Activated CD4-positive, alpha-beta T cell treated with anti-CD3 and anti-CD28 coated beads for 36 hours (primary cell): ENCODE results near the gene PIK3AP1. TPM values are rescaled to one million over a fixed set of nuclear protein-coding genes. Genes with fewer than 3 reads are reported as not detected.
"Not testable (repeated sequence)": the region's sequence is repeated elsewhere in the genome, so short reads cannot be mapped to it uniquely, and the experiment has no call there.

Experiments used
- ATAC-seq: fragments of 200-7000 bp; cut with Tn5 transposase; one replicate; pipeline ENCODE4 v1.10.0; 2021; ENCODE audit warnings: mild to moderate bottlenecking, moderate library complexity
- CTCF ChIA-PET: fragments of 350-600 bp; sonication (Branson Sonifier 250); formaldehyde crosslinking; loops from one replicate; lab custom pipeline; 2021; ENCODE audit warnings: antibody characterized with exemption; lab: Charles Lee
- POLR2A ChIA-PET: fragments of 350-600 bp; sonication (Branson Sonifier 250); formaldehyde crosslinking; loops from one replicate; lab custom pipeline; 2021; ENCODE audit warnings: antibody characterized with exemption, inconsistent platforms; lab: Charles Lee
- DNase-seq: peaks from one replicate; pipeline ENCODE4 v3.0.0-alpha.2; 2020
- H3K27ac Mint-ChIP-seq: one replicate; pipeline ENCODE4 v1.8.0; 2021; ENCODE audit warnings: mixed read lengths
- H3K27me3 Mint-ChIP-seq: one replicate; pipeline ENCODE4 v1.8.0; 2021; ENCODE audit warnings: mixed read lengths
- H3K36me3 Mint-ChIP-seq: one replicate; pipeline ENCODE4 v1.8.0; 2021; ENCODE audit warnings: low read depth, mixed read lengths
- H3K4me1 Mint-ChIP-seq: one replicate; pipeline ENCODE4 v1.8.0; 2021; ENCODE audit warnings: mixed read lengths
- H3K4me3 Mint-ChIP-seq: one replicate; pipeline ENCODE4 v1.8.0; 2021; ENCODE audit warnings: mild to moderate bottlenecking, moderate library complexity, mixed read lengths
- H3K9me3 Mint-ChIP-seq: one replicate; pipeline ENCODE4 v1.8.0; 2021; ENCODE audit warnings: low read depth, mixed read lengths
- intact Hi-C, 2 experiments: fragments of 100-400 bp; cut with DNase I in 1 of 2; cut with micrococcal nuclease in 1 of 2; formaldehyde crosslinking; loops; one replicate each; pipeline versions ENCODE4 v1.14.2 to v1.15.1; 2022 to 2024; cut with DNase I, micrococcal nuclease
- total RNA-seq, 2 experiments: library from RNA; stranded (reverse); gene quantifications; one replicate each; pipeline ENCODE4 v1.2.3, GENCODE V29; 2021

PIK3AP1 gene
- total RNA-seq, 2 experiments from 2014 or later = 2.7 to 2.9 TPM

DNA sequence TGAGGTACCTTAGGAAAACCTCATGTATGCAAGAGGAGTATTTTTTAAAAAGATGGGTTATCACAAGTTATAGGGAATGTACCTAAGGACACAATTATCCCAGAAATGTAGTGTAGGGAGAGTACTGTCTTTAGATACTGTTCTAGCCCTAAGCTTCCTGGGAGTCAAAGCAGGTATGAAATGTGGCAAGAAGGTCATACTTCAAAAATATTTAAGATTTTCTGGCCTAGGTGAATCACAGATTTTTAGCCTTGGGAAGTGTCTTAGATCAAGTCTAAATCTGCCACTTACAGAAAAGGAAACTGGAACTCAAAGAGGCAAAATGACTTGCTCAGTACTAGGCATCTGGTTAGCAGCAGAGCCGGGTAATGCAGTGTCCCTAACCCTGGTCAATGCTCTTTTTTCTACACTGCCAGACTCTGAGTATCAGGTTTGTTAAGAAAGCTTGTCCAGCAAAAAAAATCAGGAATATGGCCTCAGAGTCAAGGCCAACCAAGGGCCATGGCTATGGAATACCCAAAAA lies 13.9 kb downstream of the PIK3AP1 start:
- ChIA-PET POLR2A (no interaction called here), CTCF (no interaction called here)
- no peak overlapping the region for H3K4me3 Mint-ChIP-seq
- H3K36me3 Mint-ChIP-seq = no peaks in the 10 kb centered on the region
- H3K9me3 Mint-ChIP-seq = no peaks in the 10 kb centered on the region
- no peak overlapping the region for H3K27ac Mint-ChIP-seq
- DNase-seq (no peak), ATAC-seq (no peak)
- H3K4me1 Mint-ChIP-seq = no peaks in the 10 kb centered on the region
- no peaks in the 10 kb centered on the region for H3K27me3 Mint-ChIP-seq
- intact Hi-C loops = no loop called here

DNA sequence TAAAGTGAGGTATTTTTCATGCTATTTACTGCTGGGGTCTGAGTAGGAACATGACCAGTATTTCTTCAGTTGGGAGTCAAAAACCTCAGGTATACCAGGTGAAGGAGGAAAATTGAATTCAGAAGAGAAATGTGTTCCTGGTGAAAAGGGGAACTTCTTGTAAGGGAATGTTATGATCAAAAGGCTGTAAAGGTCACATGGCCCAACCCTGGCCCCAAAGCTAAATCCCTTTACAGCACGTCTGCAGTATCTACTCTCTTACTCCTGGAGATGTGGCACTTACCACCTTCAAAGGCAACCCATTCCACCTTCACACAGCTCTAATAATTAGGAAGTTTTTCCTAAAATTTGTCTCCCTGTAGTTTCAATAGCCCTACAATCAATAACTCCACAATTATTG lies 15.2 kb downstream of the PIK3AP1 start:
- DNase-seq (no peak), ATAC-seq (no peak)
- Mint-ChIP-seq H3K27me3 (no peaks in the 10 kb centered on the region), H3K4me3 (no peak overlapping the region), H3K27ac (no peak overlapping the region), H3K36me3 (no peaks in the 10 kb centered on the region), H3K9me3 (no peaks in the 10 kb centered on the region), H3K4me1 (no peaks in the 10 kb centered on the region)
- ChIA-PET CTCF (interaction anchor here (0.7 kb wide), 1 partner anchor 16 kb away, joined by 4 read pairs; no protein-coding TSS in a partner anchor), POLR2A (no interaction called here)
- intact Hi-C loops = no loop called here

DNA sequence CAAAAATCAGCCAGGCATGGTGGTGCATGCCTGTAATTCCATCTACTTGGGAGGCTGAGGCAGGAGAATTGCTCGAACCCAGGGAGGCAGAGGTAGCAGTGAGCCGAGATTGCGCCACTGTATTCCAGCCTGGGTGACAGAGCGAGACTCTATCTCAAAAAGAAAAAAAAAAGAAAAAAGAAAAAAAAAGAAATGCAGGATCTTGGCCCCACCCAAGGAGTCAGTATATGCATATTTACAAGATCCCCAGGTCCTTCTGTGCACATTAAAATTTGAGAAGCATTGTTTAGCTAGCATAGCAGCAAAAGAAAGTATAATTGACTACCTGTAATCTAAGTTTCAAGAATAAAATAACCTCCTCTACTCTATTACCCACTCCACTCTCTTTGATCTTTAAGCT lies 15.8 kb downstream of the PIK3AP1 start:
- CTCF ChIA-PET = no interaction called here
- no peak overlapping the region for H3K27ac Mint-ChIP-seq

DNA sequence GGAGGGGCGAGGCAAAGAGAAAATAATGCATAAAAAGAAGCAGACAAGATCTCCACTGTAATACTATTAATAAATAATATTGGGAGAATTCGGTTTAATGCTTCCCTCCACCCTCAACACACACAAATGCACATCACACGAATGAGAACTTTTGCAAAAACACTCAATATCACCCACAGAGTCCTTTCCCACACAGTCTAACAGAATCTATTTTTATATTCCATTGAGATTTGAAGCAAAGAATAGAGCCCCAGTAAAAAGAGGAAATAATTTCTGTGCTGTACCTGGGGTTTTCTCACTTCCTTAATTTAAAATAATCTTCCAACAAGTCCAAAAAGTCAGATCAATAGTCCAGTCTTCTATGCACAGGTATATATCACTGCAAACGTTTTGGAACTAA lies 17.0 kb downstream of the PIK3AP1 start:
- Mint-ChIP-seq H3K4me3 (no peak overlapping the region), H3K36me3 (no peaks in the 10 kb centered on the region), H3K9me3 (no peaks in the 10 kb centered on the region), H3K27me3 (no peaks in the 10 kb centered on the region), H3K27ac (no peak overlapping the region), H3K4me1 (no peaks in the 10 kb centered on the region)
- intact Hi-C loops = no loop called here
- ATAC-seq (no peak), DNase-seq (no peak)
- ChIA-PET POLR2A (no interaction called here), CTCF (no interaction called here)

More for the DNA sequence above, 15.8 kb downstream of the PIK3AP1 start:
- ATAC-seq (no peak), DNase-seq (no peak)
- Mint-ChIP-seq H3K4me3 (no peak overlapping the region), H3K9me3 (no peaks in the 10 kb centered on the region), H3K36me3 (no peaks in the 10 kb centered on the region), H3K4me1 (no peaks in the 10 kb centered on the region), H3K27me3 (no peaks in the 10 kb centered on the region)
- intact Hi-C loops = no loop called here
- POLR2A ChIA-PET = no interaction called here

DNA sequence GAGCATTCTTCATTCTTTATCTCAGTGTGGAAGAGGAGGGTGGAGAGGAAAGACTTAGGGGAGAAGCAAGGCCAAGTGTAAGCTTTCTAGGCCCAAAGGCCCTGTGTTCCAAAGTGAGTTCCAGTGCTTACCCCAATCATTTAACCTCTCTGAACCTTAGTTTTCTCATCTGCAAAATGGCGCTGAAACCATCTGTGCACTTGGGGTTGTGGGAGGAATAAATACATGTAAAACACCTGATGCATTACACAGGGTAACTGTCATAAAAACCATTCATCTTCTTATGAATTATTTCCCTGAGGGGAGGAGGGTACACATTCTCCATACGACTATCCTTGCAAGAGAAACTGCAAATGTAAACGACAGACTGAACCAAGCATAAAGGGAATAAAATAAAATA lies 19.0 kb downstream of the PIK3AP1 start:
- H3K27ac Mint-ChIP-seq = no peak overlapping the region
- CTCF ChIA-PET = no interaction called here
- H3K36me3 Mint-ChIP-seq = no peaks in the 10 kb centered on the region
- no peaks in the 10 kb centered on the region for H3K27me3 Mint-ChIP-seq
- peaks cover 3% of the 10 kb centered on the region for H3K4me1 Mint-ChIP-seq
- no peak overlapping the region for H3K4me3 Mint-ChIP-seq
- POLR2A ChIA-PET = no interaction called here
- DNase-seq (no peak), ATAC-seq (no peak)
- intact Hi-C loops = no loop called here
- no peaks in the 10 kb centered on the region for H3K9me3 Mint-ChIP-seq

DNA sequence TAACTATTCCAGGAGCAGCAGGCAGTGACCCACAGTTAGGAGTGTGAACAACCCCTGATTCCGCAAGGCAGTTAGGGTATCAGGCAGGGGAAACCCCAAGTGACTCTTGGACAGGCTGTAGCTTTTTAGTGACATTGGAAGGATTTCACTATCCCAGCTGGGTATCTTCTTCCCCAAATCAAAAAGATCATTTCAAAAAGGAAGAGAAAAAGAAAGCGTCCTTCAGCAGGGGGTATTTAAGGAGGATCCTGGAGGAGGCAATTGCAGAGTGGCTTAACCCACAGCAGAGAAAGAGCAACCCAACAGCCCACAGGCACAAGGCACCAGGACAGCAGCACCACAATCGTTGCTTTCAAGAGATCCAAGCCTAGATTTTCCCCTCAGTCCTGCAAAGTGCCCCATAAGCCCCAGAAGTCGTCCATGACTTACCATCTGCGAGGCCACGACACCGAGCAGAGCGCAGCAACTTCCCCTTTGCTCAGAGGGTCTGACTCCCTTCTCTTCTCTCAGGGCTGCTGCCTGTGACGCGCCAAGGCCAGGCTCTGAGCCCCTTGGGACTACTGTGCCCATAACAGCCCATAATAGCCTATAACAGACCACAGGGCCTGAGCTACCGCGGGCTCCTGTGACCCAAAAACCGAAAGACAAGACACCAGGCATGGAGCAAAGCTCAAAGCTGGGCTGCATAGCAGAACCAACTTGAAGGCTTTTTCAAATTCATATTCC lies 19.8 kb downstream of the PIK3AP1 start:
- Mint-ChIP-seq H3K27ac (no peak overlapping the region), H3K4me3 (no peak overlapping the region), H3K9me3 (no peaks in the 10 kb centered on the region), H3K36me3 (no peaks in the 10 kb centered on the region), H3K4me1 (peaks cover 10% of the 10 kb centered on the region), H3K27me3 (no peaks in the 10 kb centered on the region)
- DNase-seq = no peak
- ATAC-seq = no peak
- POLR2A ChIA-PET = no interaction called here
- CTCF ChIA-PET = no interaction called here
- intact Hi-C loops = no loop called here

DNA sequence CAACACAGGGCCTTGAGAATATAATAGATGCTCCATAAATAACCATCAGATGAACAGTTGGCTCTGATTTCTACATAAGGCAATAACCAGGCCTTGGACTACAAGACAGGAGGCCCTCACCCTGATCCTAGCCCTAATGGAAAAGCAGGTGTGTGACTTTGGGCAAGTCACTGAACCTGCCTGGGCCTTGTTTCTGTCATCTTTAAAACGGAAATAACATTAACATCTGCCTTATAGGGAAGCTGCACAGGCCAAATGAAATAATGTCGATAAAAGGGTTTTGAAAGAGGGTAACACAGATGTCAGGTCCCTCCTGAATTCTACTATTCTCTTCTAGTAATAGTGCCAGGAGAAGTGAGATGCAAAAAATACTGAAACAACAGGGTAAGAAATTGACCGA lies 20.7 kb downstream of the PIK3AP1 start:
- ATAC-seq (no peak), DNase-seq (no peak)
- Mint-ChIP-seq H3K4me3 (no peak overlapping the region), H3K27ac (no peak overlapping the region), H3K4me1 (peaks cover 20% of the 10 kb centered on the region), H3K27me3 (no peaks in the 10 kb centered on the region), H3K9me3 (no peaks in the 10 kb centered on the region), H3K36me3 (no peaks in the 10 kb centered on the region)
- ChIA-PET CTCF (no interaction called here), POLR2A (no interaction called here)
- intact Hi-C loops = loop anchor here in 1 of 2 experiments (5.0 kb wide), 1 partner anchor 112 kb away; the partner anchor contains the start of gene TM9SF3

DNA sequence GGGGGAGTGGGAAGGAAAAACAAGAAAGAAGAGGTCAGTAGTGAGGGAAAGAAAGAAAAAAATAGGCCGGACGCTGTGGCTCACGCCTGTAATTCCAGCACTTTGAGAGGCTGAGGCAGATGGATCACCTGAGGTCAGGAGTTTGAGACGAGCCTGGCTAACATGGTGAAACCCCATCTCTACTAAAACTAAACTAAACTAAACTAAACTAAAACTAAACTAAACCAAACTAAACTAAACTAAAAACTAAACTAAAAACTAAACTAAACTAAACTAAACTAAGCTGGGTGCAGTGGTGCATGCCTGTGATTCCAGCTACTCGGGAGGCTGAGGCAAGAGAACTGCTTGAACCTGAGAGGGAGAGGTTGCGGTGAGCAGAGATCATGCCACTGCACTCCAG lies 22.0 kb downstream of the PIK3AP1 start:
- intact Hi-C loops = loop anchor here in 1 of 2 experiments (5.0 kb wide), 1 partner anchor 111 kb away; the partner anchor contains the start of gene TM9SF3
- peaks cover 22% of the 10 kb centered on the region for H3K4me1 Mint-ChIP-seq

DNA sequence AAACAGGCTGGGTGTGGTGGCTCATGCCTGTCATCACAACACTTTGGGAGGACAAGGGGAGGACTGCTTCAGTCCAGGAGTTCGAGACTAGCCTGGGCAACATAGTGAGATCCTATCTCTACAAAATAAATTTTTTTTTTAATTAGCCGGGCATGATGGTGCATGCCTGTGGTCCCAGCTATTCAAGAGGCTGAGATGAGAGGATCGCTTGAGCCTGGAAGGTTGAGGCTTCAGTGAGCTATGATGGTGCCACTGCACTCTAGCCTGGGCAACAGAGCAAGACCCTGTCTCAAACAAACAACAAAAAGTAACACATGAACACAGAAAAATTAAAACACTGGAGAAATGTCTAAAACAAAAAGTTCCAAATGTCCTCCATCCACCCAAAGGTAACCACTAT lies 22.9 kb downstream of the PIK3AP1 start:
- ChIA-PET POLR2A (no interaction called here), CTCF (interaction anchor here (0.6 kb wide), 2 partner anchors 121 to 376 kb away, joined by 3 read pairs; no protein-coding TSS in a partner anchor)
- intact Hi-C loops = loop anchor here in 1 of 2 experiments (5.0 kb wide), 1 partner anchor 110 kb away; the partner anchor contains the start of gene TM9SF3
- DNase-seq (no peak), ATAC-seq (no peak)
- no peak overlapping the region for H3K4me3 Mint-ChIP-seq
- H3K4me1 Mint-ChIP-seq = peaks cover 24% of the 10 kb centered on the region
- no peaks in the 10 kb centered on the region for H3K27me3 Mint-ChIP-seq
- no peak overlapping the region for H3K27ac Mint-ChIP-seq
- no peaks in the 10 kb centered on the region for H3K9me3 Mint-ChIP-seq
- no peaks in the 10 kb centered on the region for H3K36me3 Mint-ChIP-seq

More for the DNA sequence above, 22.0 kb downstream of the PIK3AP1 start:
- H3K9me3 Mint-ChIP-seq, H3K27ac Mint-ChIP-seq, POLR2A ChIA-PET, H3K4me3 Mint-ChIP-seq, ATAC-seq, H3K36me3 Mint-ChIP-seq, H3K27me3 Mint-ChIP-seq, DNase-seq: not testable (repeated sequence)
- CTCF ChIA-PET = interaction anchor here (0.6 kb wide), 1 partner anchor 375 kb away, joined by 3 read pairs; no protein-coding TSS in a partner anchor

DNA sequence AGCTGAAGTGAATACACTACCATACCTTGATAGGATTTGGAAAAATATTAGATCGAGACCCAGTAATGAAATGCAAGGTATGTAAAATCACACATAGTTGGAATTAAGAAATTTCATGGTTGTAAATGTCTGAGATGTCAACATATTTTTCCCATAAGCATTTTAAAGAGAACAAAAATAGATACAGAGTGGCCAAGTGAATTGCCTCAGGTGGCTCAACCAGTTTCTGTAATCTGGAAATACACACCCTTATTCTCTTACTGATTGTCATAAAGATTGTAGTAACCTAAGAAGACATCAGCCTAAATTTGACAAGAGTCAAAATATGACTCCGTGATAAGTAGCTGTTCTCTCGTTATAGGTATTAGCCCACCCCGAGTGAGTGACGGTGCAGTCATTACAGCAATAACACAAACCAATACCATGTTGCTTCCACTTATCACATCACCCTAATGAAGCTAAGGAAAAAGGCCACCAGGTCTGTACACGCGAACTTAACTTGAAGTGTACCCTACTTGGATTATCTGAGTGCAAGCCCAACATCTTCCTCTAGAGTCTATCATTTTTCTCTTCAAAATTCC lies 23.4 kb downstream of the PIK3AP1 start:
- Mint-ChIP-seq H3K4me3 (no peak overlapping the region), H3K4me1 (peaks cover 24% of the 10 kb centered on the region), H3K36me3 (no peaks in the 10 kb centered on the region), H3K9me3 (no peaks in the 10 kb centered on the region), H3K27me3 (no peaks in the 10 kb centered on the region), H3K27ac (no peak overlapping the region)
- DNase-seq (no peak), ATAC-seq (no peak)
- intact Hi-C loops = loop anchor here in 1 of 2 experiments (5.0 kb wide), 1 partner anchor 110 kb away; the partner anchor contains the start of gene TM9SF3
- POLR2A ChIA-PET = no interaction called here
- CTCF ChIA-PET = interaction anchor here (0.6 to 0.7 kb wide), 2 partner anchors 121 to 420 kb away, joined by 3 read pairs; no protein-coding TSS in a partner anchor

DNA sequence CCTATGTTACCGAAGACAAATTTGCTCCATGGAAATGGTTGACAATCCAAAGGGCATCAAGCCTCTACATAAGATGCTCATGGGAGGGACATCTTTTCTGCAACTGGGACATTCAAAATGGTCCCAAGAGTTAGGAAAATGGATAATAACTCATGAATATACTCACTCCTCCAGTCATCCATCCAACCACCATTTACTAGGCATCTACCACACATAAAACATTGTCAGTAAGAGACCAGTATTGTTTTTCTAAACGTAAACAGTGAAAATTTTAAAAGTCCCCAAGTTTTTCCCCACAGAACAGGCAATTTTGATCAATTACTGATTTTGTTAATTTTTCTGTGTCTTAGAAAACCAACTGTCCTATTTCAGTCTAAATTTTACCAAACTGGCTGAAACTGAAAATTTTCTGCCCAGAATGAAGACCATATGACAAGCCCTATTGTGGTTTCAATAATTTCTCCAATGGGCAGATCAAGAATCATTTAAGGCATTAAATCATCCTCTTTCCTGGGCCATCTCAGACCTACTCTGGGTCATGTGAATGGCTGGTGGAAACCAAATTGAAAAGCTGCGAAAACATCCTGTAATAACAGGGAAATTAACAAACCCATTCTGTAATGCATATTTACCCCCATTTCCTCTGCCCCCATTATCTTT lies 24.2 kb downstream of the PIK3AP1 start:
- no peak for ATAC-seq
- H3K27ac Mint-ChIP-seq = peak overlapping the region; percentile 4

More for the DNA sequence above, 24.2 kb downstream of the PIK3AP1 start:
- intact Hi-C loops = loop anchor here in 1 of 2 experiments (2.0 to 5.0 kb wide), 2 partner anchors 25 to 109 kb away; partner anchors contain the start of genes PIK3AP1 and TM9SF3
- Mint-ChIP-seq H3K9me3 (no peaks in the 10 kb centered on the region), H3K36me3 (no peaks in the 10 kb centered on the region), H3K27me3 (no peaks in the 10 kb centered on the region), H3K4me3 (no peak overlapping the region), H3K4me1 (peaks cover 26% of the 10 kb centered on the region)
- POLR2A ChIA-PET = no interaction called here
- CTCF ChIA-PET = interaction anchor here (0.7 kb wide), 1 partner anchor 421 kb away, joined by 3 read pairs; no protein-coding TSS in a partner anchor
- DNase-seq = no peak
